ENCODE results near the gene CETN3. TPM values are rescaled to one million over a fixed set of nuclear protein-coding genes. Genes with fewer than 3 reads are reported as not detected.

The CETN3 gene
- 15.6 and 16.1 TPM in 2 replicates for total RNA-seq

GRCh38 chr5:90409318-90410177 lies at the start of gene CETN3:
TSS of gene CETN3 (minus strand) at chr5:90409756. CDS start at chr5:90409661, 95 bp downstream.

Other genes with a start within 250 kb of the CETN3 start
- 2.3 and 3.9 TPM in 2 replicates for gene MBLAC2, start 65.0 kb upstream of the CETN3 start, total RNA-seq
- gene POLR3G, start 65.1 kb upstream of the CETN3 start, total RNA-seq, result 14.1 and 26.9 TPM in 2 replicates
- 14.5 and 14.7 TPM in 2 replicates for gene LYSMD3, start 119.8 kb upstream of the CETN3 start, total RNA-seq
- gene ADGRV1, start 149.0 kb upstream of the CETN3 start, total RNA-seq, result 0.29 TPM in 1 of 2 replicates, not detected in the other

Data from myometrial cell (primary cell).